HG02623 (cell line): ENCODE data around the gene COL4A2.

Source experiments
- ATAC-seq: cut with Tn5 transposase; IDR thresholded peaks from one replicate; pipeline ENCODE4 v1.9.1; 2021; ENCODE audit warnings: moderate library complexity; ENCODE audit not compliant: unreplicated experiment

The COL4A2 gene

DNA sequence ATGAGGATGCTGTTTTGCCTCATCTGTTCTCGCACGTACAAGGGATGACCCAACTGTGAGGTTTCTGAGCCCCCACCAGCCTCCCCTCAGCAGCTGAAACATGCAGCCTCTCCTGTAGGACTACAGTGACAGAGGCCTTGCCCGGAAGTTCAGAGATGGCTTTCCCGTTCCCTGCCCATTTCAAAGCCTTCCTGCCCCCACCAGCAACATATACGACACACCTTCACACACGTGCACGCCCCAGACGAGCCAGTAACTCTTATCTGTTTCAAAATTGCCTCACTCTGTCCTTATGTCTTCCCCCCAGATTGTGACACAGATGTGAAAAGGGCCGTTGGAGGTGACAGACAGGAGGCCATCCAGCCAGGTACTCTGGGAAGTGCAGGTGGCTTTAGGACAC is 158.6 kb downstream of the COL4A2 start:
- ATAC-seq = no peak

GRCh38 chr13:110466266-110466915 is 159.3 kb downstream of the COL4A2 start:
- ATAC-seq = no peak

DNA sequence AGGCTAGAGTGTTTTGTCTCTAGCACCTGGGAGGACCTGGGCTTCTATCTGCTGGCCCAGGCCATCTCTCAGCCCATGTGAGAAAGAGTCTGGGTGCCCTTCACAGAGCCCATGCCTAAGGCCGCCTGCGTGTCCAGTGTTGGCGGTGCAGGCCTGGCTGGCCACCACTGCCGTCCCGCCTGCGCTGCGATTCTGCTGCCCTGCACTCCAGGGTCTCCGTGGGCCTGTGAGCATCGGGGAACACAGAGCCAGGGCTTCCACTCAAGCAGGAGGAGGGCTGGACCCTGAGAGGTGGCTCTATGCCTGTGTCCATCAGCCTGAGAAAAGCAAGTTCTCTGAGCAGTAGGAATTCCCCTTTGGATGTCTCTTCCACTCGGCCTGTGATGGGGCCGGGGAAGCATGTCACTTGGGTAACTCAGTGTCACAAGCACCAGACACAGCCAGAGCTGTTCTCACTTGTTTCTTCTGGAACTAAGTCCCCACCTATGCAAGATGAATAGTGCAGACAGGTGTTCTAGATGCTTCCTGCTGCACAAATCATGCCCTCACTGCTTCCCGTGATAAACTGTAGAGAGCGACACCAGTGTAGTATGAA is 160.5 kb downstream of the COL4A2 start:
- no peak for ATAC-seq

- ATAC-seq = no peak
These were observed 162.0 kb downstream of the COL4A2 start for GRCh38 chr13:110468986-110469495.

- no peak for ATAC-seq
These were observed 162.5 kb downstream of the COL4A2 start for GRCh38 chr13:110469597-110469996.

- no peak for ATAC-seq
These were observed 163.4 kb downstream of the COL4A2 start for GRCh38 chr13:110470272-110471009.

DNA sequence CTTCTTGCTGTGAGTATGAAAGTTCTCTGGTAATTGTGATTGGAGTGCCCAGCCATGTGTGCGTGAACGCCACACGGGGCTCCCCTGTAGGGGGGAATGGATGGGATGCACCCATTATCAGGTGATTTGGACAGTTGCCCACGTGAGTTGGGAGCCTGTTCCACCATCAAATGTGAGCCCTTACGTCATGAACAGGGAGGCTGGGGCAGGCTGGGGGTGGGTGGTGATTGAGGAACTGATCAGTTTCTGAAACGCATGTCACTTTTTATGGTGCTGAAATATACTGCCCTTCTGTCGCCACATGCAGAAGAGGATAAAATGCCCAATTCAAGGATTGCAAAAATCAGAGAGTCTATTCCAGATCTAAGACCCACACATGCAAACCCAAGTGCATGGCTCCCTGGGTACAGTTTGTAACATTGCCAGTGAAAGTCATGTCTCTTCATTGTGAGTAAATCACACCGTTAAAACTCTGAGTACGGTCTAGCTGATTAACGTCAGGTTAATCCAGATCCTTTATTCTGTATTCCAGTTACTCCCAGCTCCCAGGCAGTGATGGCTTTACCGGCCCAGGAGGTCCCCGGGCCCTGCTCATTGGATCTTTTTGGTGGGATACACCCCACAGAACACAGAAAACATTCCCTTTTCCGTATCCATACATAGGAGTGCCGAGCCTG is 164.2 kb downstream of the COL4A2 start:
- peak; percentile 45 for ATAC-seq

- peak; percentile 96 for ATAC-seq
These were observed 164.7 kb downstream of the COL4A2 start for GRCh38 chr13:110471833-110472162.

- ATAC-seq = no peak
These were observed 165.9 kb downstream of the COL4A2 start for GRCh38 chr13:110472904-110473563.

- ATAC-seq = no peak
These were observed 167.6 kb downstream of the COL4A2 start for GRCh38 chr13:110474713-110475112.

- no peak for ATAC-seq
These were observed 168.0 kb downstream of the COL4A2 start for GRCh38 chr13:110475117-110475516.

DNA sequence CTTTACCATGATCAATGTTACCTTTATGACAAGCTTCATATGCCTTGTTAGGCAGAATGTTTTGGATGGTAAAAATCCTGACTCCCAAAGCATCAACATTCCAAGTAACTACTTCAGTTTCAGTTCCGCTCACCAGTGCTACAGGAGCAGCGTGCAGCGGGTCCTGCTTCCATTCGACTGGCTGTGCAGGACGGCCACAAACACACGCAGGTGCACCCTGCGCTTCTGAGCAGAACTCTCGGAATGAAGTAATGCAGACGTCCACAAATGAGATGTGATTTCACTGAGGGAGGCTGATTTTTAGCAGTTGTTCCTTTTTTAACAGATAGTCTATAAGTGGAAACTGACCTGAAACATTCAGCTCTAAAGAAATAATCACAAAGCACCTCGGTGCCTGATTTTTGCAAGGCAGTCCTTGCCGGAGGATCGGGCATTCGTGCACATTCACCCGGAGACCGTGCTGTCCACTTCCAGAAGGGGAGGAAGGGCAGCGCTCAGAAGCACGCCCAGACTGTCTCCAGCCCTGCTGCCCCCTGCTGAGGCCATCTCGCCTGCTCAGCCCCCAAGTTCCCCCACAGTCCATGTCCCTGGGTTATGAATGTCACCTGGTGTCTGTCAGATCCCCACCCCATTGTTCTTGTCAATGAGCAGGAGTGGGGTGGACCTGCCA is 168.6 kb downstream of the COL4A2 start:
- no peak for ATAC-seq

DNA sequence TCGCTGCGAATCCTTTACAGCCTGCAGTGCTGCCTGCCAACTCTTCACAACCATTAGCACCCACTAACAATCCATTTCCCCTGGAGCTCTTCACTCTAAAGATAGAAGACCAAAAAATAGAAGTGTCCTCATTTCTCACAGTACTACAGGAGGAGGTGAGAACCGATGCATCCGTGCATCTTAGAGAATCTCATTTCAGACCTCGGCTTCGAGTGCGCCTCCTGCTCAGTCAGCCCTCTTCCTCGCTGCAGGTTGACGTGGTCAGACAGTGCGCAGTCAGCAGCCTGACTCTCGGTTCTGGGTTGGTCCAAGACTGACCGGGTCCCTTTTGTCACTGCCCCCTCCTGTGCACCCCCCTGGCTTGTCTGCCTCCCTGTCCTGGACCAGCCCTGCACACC is 169.1 kb downstream of the COL4A2 start:
- no peak for ATAC-seq

DNA sequence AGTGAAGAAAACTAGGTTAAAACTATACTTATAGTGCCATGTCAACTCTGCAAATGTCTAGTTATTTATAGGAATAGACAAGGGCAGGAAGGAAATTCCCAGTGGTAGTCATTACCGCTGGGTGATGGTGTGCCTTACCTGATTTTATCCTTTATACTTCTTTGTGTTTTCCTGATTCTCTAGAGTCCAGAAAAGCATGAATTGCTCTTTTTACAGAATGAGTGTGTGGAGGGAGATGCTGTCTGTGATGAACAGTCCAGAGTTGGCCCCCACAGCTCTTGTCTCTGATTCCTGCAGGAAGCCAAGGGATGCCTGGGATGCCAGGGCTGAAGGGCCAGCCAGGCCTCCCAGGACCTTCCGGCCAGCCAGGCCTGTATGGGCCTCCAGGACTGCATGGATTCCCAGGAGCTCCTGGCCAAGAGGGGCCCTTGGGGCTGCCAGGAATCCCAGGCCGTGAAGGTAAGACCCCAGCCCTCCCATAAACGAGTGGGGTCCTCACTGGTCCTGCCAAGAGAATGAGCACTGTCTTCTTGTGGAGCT is 170.7 kb downstream of the COL4A2 start:
- no peak for ATAC-seq

GRCh38 chr13:110478405-110479214 is 171.5 kb downstream of the COL4A2 start:
- ATAC-seq = no peak

- no peak for ATAC-seq
These were observed 172.1 kb downstream of the COL4A2 start for GRCh38 chr13:110479215-110479545.

DNA sequence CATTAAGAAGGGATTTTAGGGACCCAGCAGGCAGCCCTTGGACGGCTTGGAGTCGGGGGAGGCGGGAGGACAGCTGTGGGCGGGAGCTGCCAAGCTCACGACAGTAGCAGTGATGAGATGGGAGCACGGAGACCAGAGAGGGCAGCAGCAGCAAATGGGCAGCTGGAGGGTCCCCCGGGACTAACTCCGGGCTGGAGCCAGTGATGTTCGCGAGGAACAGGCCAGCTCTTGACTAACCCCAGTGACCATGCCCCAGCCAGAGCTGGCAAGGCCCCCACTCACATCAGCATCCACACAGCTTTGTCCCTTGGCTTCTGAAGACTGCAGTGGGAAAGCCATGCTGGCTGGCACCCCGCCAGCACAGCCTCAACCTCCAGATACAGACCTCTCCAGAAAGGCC is 172.6 kb downstream of the COL4A2 start:
- no peak for ATAC-seq

DNA sequence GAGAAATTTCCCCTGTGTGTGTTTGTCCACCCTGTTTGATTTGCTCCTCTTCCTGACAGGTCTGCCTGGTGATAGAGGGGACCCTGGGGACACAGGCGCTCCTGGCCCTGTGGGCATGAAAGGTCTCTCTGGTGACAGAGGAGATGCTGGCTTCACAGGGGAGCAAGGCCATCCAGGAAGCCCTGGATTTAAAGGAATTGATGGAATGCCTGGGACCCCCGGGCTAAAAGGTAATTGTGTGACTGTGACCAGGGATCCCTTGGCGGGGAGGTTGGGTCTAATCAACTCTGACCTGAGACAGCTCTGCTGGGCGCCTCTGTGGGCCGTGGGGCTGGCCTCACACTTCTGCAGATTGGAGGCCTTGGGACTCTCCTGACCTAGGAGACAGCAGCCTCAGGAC is 173.1 kb downstream of the COL4A2 start:
- no peak for ATAC-seq

DNA sequence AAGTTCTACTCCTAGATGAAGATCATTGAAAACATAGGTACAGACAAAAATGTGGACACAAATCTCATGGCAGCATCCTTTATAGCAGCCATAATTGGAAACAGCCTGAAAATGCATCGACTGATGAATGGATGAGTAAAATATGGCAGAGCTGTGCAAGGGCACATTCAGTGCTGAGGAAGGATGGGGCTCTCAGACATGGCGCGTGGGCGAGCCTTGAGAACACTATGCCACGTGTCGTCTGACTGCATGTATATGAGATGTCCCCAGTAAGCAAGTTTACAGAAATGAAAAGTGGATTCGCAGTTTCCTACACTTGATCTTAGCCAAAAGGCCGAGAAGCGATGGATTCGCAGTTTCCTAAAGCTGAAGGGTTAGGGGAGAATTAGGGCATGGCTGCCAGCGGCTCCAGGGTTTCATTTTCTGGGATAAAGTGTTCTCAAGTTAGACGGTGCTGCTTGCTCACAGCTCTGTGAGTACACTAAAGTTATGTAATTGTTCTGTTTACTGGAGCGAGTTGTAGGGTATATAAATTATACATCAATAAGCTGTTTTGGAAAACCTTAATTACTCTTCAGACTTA is 176.4 kb downstream of the COL4A2 start:
- no peak for ATAC-seq
